HG03521 (cell line): ENCODE data around the gene AP4M1.
A peak's percentile ranks its signal among the peaks of the same experiment; 100 is the strongest.

Experiments
- ATAC-seq: cut with Tn5 transposase; IDR thresholded peaks from one replicate; pipeline ENCODE4 v1.9.1; 2021; ENCODE audit warnings: mild to moderate bottlenecking, moderate library complexity; ENCODE audit not compliant: unreplicated experiment

The AP4M1 gene

DNA sequence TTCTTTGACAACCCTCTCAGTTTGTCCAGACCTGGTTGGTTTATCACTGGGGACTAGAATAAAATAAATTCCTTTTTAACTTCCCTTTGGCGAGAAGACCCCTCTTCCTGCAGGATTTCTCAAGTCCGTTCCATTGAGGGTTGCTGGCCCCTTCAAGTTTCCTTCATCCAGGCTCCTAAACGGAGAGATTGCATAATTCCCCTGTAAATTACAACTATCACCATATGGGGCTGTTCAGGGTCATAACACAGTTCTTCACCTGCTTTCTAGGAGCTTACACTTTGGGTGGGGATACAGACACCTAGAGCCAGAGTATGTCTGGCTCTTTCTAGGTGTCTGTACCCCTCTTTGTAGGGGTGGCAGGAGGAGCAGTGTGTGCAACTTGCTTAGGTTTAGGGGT is 15.9 kb upstream of the AP4M1 start:
- ATAC-seq: no peak

DNA sequence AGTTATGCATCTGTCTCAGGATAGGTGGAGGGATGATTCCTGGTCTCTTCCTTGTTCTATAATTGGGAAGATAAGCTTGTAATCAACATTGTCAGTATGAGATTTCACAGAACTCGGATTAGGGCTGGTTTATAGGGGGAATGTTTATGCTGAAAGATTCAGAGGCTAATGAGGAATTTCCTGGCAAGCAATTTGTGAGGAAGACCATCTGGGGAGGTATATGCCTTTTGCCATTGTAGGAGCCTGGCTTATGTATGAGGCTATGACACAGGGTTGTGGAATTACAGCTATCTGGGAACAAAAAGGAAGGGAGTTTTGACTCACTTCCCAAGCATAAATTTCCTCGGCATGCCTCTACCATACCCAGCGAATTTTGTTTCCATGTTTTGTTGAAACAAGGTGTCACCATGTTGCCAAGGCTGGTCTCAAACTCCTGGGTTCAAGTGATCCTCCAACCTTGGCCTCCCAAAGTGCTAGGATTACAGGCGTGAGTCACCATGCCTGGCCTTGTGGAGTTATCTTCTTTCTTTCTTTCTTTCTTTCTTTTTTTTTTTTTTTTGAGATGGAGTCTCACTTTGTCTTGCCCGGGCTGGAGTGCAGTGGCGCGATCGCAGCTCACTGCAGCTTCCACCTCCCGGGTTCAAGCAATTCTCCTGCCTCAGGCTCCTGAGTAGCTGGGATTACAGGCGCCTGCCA is 14.2 kb upstream of the AP4M1 start:
- ATAC-seq: no peak

DNA sequence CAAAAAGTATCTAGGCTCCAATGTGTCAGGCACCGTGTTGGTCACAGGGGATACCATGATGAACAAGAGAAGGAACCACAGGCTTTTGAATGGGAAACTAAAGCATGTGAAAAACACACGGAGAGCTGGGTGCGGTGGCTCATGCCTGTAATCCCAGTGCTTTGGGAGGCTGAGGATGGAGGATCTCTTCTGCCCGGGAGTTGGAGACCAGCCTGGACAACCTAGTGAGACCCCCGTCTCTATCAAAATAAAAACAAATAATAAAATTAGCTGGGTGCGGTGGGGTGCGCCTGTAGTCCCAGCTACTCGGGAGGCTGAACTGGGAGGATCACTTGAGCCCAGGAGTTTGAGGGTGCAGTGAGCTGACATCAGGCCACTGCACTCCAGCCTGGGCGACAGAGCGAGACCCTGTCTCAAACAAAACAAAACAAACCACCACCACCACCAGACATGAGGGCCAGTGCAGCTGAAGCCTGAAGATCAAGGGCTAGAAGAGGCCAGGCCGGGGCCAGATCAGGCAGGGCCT is 13.3 kb upstream of the AP4M1 start:
- no peak for ATAC-seq

DNA sequence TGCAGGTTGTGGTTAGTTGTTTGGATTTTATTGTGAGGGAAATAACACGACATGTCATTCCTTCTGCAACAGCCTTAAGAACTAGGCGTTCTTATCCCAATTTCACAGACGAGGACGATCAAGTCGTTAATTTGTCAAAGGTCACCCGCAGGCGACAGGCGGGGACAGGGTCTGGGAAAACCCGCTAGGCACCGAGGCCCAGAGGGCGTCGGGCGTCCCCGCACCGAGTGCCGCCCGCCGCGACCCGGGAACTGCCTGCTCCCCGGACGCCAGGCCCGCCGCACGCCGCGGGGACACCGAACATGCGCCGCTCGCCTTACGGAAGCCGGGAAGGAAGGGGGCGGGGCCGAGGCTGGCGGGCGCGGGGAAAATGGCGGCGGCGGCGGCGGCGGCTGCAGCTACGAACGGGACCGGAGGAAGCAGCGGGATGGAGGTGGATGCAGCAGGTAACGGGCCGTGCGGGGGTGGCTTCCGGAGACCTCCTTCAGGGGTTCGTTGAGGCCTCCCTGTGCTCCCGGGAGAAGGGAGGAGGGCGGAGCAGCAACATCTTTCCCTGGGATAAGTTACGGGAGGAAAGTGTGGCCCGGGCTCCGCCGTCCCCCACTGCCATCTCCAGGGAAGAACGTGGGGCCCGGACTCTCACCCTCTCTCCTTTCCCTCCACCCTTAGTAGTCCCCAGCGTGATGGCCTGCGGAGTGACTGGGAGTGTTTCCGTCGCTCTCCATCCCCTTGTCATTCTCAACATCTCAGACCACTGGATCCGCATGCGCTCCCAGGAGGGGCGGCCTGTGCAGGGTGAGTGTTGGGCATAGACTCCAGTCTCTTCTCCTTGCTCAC is 12.6 kb upstream of the AP4M1 start, which contains the start of gene COPS6:
TSS of gene COPS6 (plus strand) at position 349 of the 837 bp plus-strand sequence. CDS start at position 371, 22 bp downstream.
- peak; percentile 42 for ATAC-seq

DNA sequence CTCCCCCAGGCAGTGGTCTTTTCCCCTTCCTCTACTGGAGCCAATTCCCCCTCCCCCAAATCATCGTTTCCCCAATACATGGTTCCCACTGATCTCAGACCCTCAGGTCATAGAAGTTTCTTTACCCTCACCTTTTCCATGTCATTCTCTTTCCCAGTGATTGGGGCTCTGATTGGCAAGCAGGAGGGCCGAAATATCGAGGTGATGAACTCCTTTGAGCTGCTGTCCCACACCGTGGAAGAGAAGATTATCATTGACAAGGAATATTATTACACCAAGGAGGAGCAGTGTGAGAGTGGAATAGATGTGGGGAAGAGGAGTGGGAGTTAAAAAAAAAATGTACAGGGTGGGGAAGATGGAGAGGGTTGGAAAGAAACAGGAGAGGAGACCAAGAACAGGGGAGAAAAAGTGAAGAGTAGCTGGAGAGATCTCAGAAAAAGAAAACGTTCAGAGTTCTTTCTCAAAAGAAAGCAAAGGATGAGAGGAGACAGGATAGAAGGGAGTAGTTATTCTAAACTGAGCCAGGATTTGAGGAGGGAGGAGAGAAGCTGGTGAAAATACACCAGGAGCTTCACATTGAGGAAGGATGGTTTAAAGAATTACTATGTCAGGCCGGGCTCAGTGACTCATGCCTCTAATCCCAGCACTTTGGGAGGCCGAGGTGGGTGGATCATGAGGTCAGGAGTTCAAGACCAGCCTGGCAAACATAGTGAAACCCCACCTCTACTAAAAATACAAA is 11.8 kb upstream of the AP4M1 start:
- ATAC-seq: no peak

DNA sequence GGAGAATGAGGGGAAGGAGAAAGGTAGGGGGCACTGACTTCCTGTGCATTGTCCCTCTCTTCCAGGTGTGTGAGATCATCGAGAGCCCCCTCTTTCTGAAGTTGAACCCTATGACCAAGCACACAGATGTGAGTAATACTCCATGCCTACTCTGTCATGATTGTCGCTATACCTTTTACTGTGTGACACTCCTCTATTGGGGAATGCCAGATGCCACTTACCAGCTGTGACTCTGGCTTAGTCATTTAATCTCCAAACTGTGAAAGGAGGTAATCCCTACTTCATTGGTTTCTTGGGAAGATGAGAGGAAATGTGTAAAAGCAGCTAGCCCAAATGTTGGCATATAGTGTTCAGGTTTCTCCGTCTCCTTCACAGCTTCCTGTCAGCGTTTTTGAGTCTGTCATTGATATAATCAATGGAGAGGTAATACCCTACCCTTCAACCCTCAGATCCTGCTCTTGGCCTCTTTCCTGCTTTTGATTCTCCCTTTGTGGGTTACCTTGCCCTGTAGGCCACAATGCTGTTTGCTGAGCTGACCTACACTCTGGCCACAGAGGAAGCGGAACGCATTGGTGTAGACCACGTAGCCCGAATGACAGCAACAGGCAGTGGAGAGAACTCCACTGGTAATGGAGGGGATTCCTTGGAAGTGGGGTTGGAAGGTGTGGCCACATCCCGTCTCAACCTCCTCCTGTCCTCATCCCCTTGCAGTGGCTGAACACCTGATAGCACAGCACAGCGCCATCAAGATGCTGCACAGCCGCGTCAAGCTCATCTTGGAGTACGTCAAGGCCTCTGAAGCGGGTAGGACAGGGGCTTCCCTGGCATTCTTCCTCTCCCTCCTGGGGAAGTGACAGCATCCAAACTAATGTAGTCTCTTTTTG is 10.7 kb upstream of the AP4M1 start:
- ATAC-seq: no peak

DNA sequence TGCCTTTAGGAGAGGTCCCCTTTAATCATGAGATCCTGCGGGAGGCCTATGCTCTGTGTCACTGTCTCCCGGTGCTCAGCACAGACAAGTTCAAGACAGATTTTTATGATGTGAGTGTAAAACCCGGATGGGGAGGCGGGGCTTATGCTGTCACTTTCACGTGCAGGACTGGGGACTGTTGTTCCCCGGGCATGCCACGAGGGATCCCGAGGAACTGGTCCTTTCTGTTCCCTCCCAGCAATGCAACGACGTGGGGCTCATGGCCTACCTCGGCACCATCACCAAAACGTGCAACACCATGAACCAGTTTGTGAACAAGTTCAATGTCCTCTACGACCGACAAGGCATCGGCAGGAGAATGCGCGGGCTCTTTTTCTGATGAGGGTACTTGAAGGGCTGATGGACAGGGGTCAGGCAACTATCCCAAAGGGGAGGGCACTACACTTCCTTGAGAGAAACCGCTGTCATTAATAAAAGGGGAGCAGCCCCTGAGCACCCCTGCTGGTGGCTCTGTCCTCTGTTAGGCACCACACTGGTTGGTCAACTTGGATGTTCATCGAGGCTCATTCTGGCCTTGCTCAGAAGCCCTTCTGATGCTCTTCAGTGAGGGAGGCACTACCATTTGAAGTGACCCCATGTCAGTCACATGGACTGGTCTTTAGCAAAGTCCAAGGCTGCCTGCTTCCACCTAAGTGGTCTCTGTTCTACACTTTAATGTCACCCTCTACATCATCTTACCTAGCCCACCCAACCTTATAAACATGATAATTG is 9.8 kb upstream of the AP4M1 start:
- ATAC-seq: no peak

DNA sequence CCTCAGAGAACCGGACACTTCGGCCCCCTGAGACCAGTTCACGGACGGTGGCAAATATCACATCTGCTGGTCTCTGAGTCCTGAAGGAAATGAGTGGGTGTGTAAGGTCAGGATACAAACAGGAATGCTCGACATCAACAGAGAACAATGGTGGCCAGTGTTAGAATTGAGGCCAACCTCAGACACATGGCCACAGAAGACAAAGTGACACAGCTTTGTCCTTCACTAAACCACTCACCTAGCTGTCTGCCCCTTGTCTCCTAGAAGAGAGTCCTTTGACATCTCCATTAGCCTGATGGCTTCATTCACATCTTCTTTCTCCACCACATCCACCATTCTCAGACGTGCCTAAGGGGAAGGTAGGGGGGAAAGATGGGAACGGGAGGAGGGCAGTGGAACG is 8.4 kb upstream of the AP4M1 start:
- ATAC-seq: no peak

DNA sequence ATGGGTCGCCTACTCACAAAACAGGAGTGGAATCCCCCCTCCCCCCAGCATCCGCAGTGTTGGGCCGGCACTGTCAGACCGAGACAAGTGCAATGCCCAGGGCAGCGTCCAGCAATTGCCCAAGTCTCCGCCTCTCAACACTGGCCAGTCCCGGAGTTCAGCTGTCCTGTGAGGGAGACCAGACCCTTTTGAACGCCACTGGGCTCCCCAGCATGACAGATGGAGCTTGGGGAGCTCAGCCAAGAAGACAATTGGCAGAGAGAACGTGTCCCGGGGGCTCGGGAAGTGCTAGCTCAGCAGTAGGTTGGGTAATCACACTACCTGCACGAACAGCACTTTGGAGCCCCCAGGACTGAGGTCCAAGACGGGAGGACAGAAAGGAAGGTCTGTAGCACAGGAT is 7.9 kb upstream of the AP4M1 start:
- ATAC-seq: no peak

DNA sequence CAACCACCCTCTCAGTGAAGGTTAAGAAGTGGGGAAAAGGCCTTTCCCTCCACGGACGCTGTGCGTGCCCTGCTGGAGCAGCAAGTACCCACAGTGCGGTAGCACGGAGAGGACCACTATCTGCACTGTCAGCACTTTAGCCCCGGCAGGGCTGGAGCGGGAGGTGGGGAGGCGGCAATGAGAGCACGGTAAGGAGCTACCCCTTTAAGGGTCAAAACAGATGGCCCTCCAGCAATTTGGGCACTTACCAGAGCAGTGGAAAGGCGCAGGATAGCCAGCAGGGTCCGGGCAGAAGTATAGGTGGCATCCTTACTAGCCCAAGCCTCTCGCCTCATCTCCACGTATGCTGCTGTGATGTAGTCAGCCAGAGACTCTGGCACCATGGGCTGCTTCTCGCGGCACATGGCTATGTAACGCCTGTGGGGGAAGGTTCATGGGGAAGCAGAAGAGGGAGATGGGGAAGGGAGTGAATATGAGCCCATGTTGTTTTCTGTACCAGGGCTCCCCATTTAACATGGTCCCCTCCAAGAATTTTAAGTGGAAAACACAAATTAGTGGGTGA is 7.4 kb upstream of the AP4M1 start:
- no peak for ATAC-seq

DNA sequence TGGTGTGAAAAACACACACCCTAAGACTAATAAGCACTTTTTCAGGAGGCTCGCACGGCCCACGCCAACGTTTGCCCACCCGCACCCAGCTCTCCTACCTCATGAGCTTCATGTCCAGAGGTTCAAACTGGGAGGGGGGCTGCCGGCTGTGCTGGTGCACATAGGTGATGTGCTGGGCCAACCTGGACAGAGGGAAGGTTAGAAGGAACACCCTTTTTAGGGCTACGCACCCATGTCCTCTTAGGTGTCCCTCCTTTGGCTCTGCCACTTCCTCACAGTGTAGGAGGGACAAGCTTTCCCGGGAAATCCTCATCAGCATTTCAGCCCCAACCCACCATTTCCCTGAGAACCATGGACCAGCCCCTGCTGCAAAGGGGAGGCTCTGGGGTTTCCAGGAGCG is 6.2 kb upstream of the AP4M1 start:
- no peak for ATAC-seq

DNA sequence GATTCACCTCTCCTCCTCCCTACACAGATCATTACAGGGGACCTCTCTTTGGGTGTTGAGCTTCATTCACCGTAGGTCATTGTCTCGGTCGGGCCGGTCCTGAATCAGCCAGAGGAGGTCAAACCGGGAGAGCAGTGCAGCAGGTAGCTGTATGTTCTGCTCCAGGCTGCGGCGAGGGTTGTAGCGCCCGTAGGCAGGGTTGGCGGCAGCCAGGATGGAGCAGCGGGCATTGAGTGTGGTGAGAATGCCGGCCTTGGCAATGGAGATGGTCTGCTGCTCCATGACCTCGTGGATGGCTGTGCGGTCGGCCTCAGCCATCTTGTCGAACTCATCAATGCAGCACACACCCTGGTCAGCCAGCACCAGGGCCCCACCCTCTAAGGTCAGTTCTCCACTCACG is 5.7 kb upstream of the AP4M1 start:
- ATAC-seq: no peak

DNA sequence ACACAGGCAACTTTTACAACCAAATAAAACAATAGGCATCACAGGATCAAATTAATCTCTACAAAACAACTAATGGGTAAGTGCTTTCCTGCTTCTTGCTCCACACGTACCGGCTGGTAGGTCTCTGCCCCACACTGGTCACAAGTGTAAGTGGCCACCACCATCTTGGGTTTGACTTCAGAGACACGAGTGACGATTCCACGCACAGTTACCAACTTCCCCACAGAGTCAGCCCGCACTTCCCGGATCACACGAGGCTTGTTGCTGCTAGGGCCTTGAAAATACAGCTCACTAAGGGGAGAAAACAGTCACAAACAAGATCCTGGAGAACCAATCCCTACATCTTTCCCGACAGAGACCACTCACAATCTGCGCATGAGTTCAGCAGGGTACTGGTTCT is 2.5 kb upstream of the AP4M1 start:
- no peak for ATAC-seq

DNA sequence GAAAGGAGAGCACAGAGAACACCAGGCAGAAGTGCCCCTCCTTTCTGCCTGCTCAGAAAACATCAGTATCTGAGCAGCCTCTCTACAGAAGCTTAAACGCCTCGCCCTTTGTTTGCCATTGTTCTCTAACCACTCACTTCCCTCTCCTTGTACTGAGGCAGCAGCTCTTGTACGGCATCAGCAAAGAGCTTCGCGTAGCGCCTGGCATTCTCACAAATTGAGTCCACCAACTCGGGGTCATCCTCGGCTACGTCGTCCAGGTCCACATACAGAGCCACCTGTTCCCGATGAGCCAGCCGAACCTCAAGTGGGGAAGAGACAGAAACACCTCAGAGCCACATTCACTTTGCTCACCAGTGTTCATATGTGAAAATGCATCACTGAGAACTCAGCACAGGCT is 2.0 kb upstream of the AP4M1 start:
- ATAC-seq: no peak

DNA sequence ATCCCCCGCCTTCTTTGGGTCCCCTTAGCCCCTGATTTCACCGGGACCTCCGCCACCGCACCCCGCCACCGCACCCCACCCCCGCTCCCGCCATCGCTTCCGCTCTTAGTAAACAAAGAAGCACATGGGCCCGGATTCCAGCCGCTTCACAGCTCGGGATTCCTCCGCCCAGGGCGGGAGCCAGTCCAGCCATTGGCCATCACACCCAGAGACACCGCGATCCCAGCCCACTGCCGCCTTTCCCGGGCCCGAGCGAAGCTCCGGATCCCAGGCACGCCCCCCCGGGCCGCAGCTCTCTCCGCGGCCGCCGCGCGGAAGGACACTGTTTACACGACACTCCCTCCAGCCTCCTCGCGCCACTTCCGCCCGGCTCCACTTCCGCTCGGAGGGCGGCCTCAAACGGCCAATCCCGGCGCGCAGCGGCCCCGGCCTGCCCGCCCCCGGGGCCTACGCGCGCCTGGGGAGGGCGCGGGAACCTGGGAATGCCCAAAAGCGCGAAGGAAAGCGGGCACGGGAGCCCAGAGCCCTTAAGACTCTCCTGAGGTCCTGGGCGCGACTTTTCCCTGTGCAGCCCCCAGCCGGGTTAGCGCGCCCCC is 925 bp upstream of the AP4M1 start:
- peak; percentile 58 for ATAC-seq

DNA sequence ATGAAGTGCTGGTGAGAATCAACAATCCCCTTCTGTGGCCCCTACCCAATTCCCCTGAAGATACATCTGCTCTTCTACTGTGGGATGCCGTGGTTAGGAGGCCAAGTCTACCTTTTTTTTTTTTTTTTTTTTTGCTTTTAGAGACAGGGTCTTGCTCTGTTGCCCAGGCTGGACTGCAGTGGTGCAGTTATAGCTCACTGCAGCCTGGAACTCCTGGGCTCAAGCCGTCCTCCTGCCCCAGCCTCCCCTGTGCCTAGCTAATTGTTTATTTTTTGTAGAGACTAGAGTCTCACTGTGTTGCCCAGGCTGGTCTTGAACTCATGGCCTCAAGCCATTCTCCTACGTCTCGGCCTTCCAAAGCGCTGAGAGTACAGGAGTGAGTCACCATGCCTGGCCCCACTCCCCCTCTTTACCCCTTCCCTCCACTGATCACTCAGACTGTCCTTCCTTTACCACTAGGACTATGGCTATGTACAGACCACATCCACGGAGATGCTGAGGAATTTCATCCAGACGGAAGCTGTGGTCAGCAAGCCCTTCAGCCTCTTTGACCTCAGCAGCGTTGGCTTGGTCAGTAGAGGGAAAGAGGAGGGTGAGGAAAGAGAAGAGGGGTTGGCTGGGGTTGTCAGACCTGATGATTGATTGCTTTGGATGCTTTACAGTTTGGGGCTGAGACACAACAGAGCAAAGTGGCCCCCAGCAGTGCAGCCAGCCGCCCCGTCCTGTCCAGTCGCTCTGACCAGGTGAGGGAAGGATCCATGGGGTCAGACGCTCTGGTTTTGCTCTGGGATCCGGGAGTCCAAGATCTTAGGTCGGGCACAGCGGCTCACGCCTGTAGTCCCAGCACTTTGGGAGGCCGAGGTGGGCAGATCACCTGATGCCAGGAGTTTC is 1.8 kb downstream of the AP4M1 start:
- no peak for ATAC-seq

DNA sequence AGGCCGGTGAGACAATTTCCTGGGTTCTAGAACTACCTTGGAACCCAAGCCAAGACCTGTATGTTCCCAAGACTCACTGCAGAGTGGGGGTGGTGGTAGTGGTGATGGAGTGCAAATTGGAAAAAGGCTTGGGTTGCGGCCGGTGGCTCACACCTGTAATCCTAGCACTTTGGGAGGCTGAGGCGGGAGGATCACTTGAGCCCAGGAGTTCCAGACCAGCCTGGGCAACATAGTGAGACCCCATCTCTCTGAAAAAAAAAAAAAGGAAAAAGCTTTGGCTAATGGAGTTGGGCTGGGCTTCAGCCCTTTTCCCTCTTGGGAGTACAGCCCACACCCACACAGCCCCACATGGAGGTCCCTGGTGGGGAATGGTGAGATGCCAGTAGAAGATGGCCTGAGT is 4.1 kb downstream of the AP4M1 start:
- ATAC-seq: no peak

DNA sequence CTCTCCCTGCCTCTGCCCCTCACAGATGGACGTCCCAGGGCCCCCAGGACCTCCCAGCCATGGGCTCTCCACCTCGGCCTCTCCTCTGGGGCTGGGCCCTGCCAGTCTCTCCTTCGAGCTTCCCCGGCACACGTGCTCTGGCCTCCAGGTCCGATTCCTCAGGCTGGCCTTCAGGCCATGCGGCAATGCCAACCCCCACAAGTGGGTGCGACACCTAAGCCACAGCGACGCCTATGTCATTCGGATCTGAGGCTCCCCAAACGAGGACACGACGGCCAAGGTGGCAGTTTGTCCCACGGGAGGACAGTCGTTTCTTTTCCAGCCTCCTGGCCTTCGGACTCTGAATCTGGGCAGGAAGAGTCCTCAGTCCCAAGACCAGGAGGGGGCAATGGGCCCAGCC is 5.2 kb downstream of the AP4M1 start:
- ATAC-seq: no peak
